Activated T-cell treated with anti-CD3 and anti-CD28 coated beads for 24 hours (primary cell): ENCODE data around the gene CLSTN2.

Experiments
- DNase-seq: peaks from one replicate; pipeline ENCODE4 v3.0.0-alpha.2; 2020; ENCODE audit warnings: low read depth

CLSTN2 gene

DNA sequence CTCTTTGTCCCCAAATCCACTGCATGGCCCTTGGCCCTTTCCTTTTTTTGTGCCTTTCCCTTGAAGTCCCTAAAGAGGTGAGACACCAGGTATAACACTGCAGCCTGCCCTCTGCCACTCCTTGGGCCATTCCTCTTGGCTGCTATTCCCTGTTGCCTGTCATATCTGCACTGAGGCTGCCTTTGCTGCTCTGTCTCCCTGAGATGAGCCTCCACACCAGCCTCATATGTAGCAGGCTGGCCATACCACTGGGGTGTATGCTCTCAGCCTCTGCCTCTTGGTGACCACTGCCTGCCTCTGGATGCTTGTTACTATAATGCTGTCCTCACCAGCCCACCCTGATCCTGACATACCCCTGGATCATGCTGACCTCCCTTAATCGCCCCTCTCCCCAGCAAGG, 252.0 kb downstream of the CLSTN2 start:
- no peak for DNase-seq

GRCh38 chr3:140187656-140188221, 252.8 kb downstream of the CLSTN2 start:
- no peak for DNase-seq

DNA sequence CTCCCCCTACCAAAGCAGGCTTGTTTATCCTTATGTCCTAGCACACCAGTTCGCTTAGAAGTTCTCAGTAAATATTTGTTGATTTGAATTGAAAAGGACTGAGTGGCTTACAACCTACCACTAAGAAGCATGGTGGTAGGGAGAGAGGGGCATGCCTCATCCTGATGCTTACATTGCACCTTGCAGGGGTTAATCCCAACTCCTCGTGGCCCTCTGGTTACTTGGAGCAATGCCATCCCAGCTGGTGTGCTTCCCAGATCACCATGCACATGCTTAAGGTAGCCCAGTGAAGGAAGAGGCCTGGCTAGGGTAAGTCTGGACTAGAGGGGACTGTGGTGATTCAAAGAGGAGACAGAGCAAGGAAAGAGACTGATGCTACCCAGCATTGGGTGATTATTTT, 253.3 kb downstream of the CLSTN2 start:
- no peak for DNase-seq

GRCh38 chr3:140189267-140189666, 254.3 kb downstream of the CLSTN2 start:
- no peak for DNase-seq

DNA sequence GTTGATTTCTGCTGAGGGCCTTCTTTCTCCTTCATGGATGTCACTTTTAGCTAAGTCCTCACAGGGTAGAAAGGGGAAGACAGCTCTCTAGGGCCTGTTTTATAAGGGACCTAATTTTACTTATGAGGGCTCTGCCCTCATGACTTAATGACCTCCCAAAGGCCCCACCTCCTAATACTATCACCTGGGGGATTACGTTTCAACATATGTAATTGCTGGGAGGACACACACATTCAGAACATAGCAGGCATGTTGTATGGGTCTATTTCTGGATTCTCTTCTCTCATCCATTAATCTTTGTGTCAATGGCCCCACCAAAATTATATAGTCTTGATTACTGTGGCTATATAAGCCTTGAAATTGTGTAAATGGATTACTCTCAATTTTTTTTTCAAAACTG, 255.0 kb downstream of the CLSTN2 start:
- no peak for DNase-seq

DNA sequence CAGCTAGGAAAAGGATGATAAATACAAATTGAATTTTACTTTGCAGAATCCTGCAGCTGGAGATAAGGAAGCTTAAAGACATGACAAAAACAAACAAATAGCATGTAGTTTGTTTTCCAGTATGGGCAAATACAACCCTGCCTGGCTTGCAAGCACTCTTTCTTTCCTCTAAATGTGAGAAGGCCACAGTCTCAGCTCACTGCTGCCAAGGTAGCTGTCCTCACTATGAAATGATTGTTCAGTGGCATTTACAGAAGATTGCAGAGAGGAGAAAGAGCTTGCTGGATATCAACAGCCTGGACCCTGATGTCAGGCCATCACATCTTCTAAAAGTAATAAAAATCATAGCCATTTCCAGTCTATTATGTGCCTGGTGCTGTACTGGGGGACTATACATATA, 262.0 kb downstream of the CLSTN2 start:
- DNase-seq = no peak

DNA sequence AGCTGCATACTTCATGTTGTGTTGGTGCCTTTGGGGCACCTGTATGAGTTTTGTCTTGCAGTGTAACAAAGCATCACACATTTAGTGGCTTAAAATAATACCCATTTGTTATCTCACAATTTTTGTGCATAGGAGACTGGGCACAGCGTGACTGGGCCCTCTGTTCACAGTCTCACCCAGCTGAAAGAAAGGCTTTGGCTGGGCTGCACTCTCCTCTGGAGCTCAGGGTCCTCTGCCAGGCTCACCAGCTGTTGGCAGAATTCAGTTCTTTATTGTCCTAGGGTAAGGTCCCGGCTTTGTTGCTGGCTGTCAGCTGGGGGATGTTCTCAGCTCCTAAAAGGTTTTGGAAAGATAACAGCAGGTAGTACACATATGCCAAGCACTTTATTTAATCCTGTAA, 263.3 kb downstream of the CLSTN2 start:
- no peak for DNase-seq

GRCh38 chr3:140199008-140199407, 264.0 kb downstream of the CLSTN2 start:
- DNase-seq = no peak

DNA sequence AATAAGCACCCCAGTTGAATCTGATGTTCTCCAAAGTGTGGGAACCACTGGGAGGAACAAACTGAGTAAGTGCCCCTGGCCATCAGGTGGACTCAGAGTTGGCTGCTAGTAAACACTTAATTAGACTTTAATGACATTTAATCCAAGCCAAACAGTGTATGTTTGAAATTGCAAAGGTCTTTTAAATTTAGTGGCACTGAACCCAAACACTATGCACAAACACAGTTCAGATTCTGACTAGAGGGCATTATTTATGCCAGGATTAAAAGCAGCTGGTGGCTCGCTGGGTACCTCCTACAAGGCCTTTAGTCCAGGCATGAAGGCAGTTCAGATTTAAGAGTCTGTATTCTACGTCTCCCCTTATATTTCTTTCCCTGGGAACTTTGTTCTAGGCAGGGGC, 264.8 kb downstream of the CLSTN2 start:
- DNase-seq = no peak

DNA sequence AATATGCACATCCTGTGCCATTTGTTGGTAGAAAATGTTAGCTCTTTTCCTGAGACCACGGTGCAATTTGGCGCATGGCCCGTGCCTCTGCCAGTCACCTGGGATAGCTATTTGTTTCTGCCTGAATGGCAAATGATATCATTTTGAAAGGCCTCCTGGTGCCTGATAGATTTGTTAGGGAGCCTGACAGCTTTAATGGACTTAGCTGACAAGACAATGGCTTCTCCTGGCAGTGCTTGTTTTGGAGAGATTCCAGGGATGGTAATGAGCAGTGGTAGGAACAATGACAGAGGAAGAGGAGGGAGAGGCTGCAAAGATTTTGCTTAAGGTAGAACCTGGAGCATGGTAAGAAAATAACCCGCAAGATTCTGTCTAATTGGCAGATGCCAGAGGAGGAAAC, 268.5 kb downstream of the CLSTN2 start:
- DNase-seq = no peak

- no peak for DNase-seq
These were observed 269.4 kb downstream of the CLSTN2 start for GRCh38 chr3:140204271-140204984.

GRCh38 chr3:140205598-140205997, 270.6 kb downstream of the CLSTN2 start:
- DNase-seq = no peak

DNA sequence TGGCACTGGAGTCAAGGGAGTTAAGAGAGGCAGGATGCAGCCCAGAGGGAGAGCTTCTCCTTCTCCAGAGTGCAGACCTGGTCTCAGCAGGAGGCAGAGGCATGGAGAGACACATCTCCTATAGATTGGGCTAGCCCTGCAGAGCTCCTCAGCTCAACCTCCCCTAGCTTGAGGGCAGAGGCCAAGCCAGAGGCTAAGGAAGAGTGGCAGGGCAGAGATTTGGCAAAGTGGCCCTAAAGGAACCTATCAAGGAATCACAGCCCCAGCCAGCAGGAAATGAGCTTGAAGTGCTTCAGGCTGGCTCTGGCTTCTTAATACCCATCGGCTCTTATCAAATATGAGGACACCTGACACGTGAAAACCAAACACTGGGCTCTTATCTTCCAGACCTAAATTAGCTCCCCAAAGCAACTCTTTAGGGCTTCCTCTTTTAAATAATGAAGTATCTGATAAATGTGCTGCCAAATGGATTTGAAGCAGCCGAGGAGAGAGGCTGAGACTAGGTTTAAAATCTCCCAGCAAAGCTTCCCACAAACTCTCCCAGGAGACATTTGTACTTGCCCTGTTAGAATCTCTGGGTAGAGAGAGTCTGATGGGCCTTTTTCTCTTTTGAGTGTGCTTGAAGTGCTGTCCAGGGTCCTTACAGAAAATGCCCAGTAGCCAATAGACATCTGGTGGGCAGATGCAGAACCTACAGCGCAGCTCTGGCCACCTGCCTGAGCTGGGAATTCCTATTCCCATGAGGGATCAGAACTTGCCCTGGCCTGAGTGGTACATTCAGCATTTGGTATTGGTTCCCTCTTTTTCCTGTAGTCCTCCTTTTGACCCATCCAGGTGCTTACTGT, 271.4 kb downstream of the CLSTN2 start:
- no peak for DNase-seq

DNA sequence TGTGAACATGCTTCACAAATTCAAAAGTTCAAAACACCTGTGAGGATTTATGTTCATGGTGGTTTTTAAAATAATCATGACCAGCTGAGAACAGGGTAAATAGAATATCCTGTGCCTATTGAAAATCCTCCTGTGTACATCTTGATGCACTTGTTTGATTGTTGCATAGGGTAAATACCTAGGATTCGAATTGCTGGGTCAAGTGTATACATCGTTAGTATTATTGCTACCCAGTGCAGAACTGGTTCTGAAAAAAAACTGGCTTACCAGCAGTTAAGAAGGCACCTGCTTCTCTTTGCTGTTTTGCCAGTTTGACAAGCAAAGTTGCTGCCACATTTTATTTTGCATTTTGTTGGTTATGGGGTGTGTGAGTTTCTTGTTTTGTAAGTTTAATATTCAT, 272.6 kb downstream of the CLSTN2 start:
- DNase-seq = no peak

- no peak for DNase-seq
These were observed 281.3 kb downstream of the CLSTN2 start for GRCh38 chr3:140216249-140216648.

GRCh38 chr3:140219291-140219690, 284.3 kb downstream of the CLSTN2 start:
- no peak for DNase-seq

GRCh38 chr3:140219923-140220452, 285.0 kb downstream of the CLSTN2 start:
- DNase-seq = no peak

DNA sequence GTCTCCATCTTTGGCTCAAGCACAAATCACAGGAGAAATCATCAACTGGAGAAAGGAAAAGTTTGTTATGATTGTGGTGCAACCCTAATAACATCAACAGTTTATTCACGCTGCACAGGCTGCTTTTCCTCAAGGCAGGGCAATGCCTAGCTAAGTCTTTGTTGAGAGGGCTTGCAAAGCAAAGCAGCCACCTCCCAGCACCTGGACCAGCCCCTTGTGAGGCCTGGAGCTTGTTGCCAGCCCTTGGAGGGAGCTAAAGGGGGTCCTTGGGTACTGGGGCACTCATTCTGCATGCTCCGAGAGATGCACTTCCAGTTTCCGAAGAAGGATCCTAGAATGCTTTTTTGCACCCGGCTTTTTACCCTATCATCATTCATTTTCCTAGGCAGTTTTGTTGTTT, 288.2 kb downstream of the CLSTN2 start:
- DNase-seq = no peak

GRCh38 chr3:140223631-140224030, 288.6 kb downstream of the CLSTN2 start:
- no peak for DNase-seq

DNA sequence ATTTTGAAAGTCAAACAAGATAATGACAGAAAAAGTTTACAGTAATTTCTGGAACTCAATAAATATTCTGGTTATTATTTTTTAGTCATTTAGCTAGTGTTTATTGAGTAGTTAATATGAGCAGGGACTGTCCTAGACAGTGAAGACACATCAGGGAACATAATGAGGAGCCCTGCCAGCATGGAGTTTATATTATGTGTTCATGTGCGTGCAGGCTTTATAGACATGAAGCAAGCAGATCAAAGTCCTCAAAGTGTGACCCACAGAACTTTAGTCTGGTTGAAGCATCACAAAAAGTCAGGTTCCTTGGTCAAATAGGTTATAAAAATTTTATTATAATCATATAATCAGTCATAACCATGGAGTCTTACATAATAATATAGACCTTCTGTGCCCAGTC, 289.3 kb downstream of the CLSTN2 start:
- DNase-seq = no peak

DNA sequence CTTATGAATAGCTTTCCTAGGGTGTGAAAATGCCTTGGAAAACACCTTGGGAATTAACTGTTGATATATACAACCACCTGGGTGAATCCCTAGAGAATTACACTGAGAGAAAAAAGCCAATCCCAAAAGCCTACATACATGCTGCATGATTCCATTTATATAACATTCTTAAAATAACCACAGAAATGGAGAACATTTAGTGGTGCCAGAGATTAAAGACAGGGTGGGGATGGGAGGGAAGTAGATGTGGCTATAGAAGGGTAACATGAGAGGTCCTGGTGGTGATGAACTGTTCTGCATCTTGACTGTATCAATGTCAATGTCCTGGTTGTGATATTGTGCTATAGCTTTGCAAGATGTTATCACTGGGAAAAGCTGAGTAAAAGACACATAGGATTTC, 291.0 kb downstream of the CLSTN2 start:
- no peak for DNase-seq

- DNase-seq = no peak
These were observed 298.7 kb downstream of the CLSTN2 start for GRCh38 chr3:140233702-140234101.

DNA sequence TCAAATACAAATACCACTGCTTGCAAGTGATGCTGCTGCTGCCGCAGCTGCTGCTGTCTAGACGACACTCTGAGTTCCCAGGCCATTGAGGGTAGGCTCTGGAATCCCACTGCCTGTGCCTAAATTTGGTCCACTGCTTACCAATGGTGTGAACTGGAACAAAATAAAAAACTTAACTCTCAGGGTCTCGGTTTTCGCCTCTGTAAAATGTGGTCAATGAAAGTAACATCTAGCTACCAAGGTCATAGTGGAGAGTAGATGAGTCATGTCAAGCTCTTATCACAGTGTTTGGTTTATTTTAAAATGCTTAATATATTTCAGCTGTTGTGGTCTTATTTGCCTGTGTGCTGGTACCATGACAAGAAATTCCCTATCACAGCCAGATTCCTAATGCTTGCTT, 299.3 kb downstream of the CLSTN2 start:
- no peak for DNase-seq
